Activated effector memory CD4-positive, alpha-beta T cell treated with Interleukin-2 at 50 U/mL for 16 hours (primary cell): Measurements from ENCODE around the gene GUCY2F.

Experiments used
- DNase-seq: peaks from one replicate; pipeline ENCODE4 v3.0.0-alpha.2; 2020

Gene GUCY2F

GRCh38 chrX:109327251-109327650, 154.6 kb downstream of the GUCY2F start:
- no peak for DNase-seq
